GM21515 (cell line): ENCODE results near the gene HTT.

ENCODE experiments used
- ATAC-seq: cut with Tn5 transposase; IDR thresholded peaks from one replicate; pipeline ENCODE4 v1.9.1; 2021; ENCODE audit not compliant: unreplicated experiment

HTT gene

GRCh38 chr4:3257556-3258482, 183.3 kb downstream of the HTT start:
- no peak for ATAC-seq

DNA sequence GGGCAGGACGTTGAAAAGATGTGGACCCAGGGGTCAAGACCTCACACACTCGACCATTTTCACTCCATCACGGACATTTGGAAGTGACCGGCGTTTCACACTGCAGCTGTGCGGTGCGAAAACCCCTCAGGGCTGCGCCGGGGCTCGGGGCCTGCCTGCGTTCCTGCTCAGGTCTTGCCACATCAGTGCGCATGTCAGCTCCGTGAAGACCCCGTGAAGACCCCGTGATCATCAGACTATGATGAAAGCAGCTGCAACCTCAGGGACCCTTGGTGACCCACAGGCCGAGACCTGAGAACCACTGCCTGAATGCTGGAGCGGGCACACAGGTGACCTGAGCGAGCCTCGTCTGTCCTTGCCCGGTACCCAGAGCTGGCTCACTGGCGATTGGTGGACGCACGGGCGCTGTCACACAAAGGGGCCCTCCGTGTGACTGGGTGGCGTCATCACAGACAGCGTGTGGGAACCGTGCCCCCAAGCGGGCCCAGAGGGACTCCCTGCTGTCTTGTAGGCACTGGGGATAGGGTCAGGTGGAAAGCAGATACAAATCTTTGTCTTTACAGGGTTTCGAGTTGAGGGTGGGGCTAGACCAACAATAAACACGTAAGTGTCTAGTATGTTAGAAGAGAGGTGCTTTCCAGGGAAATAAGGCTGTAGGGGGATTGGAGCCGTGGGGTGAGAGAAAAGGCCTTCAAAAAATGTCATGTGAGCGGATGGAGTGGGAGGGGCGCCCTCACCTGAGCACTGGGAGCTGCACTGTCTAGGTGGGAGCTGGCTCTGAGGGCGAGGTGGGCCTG, 187.1 kb downstream of the HTT start:
- no peak for ATAC-seq

DNA sequence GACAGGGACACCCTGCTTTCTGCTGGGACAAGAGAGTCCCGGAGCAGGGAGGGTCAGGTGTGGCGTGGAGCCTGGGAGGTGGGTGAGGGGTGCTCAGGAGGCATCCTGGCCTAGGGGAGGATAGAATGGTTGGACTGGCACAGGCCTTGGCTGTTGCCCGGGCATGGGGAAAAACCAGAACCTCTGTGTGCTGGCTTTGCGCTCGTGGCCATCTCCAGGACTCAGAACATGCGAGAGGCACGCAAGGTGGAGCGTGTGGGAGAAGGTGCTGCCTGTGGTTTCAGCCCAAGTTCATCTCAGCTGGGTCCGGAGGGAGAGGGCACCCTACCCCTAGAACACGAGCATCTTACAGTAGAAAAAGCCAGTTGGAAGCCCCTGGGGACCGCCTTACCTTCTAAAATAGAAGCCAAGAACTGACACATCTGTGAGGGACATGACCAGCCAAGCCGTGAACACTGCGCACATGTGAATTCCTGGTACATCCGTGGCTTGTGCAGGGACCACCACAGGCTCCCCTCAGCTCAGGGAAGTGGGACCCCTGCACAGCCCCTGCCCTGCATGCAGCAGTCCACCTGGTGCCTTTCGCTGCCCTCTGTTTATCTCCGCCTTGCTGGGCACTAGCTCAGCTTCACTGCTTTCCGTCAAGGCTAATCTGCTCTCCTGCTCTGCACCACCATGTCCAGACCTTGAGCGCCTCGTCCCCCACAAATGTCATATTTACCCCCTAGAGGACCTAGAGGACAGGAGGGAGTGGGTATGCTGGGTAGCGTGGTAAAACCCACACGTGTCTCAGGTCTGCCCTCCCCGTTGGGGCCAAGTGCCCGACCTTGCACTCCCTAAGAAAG, 187.9 kb downstream of the HTT start:
- ATAC-seq, result no peak

DNA sequence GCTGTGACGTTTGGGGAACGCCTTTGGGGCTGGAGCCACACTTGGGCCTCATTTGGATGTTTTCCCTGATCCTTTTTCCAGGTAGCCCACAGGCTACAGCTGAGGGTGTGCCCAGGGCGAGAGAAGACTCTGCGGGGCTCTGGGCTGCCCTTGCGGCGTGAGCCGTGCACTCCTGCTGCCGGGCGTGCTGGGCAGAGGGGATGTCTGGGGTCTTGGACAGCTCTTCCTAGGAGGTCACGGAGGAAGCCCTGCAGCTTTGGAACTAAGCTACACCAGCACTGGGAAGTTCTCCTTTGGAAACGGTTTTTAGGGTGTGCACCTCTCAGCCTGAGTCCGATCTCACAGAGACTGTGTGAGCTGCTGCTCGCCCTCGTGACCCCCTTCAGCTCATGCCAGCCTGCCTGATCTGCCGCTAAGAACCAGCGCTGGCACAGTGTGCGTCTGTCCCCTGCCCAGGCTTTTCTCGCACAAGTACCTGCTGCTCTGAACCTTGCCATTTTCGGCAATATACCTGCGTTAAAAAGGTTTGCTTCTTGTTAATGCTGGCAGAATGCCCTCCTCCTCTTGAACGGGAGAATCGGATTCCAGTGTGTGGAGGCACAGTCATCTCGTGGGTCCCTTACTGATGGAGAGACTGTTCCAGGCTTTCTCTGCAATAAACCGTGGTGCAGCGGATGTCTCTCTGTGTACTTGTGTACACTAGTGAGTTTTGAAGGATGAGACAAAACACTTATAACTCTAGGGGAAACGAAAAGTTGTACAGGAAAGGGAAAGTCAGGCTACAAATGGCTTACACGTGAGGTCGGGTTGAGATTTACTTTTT, 188.8 kb downstream of the HTT start:
- no peak for ATAC-seq

GRCh38 chr4:3263876-3264193, 189.4 kb downstream of the HTT start:
- ATAC-seq, result no peak

GRCh38 chr4:3266076-3266475, 191.6 kb downstream of the HTT start:
- ATAC-seq, result no peak

- no peak for ATAC-seq
These were observed 193.3 kb downstream of the HTT start for GRCh38 chr4:3267576-3268394.

GRCh38 chr4:3268395-3269104, 194.1 kb downstream of the HTT start:
- no peak for ATAC-seq

DNA sequence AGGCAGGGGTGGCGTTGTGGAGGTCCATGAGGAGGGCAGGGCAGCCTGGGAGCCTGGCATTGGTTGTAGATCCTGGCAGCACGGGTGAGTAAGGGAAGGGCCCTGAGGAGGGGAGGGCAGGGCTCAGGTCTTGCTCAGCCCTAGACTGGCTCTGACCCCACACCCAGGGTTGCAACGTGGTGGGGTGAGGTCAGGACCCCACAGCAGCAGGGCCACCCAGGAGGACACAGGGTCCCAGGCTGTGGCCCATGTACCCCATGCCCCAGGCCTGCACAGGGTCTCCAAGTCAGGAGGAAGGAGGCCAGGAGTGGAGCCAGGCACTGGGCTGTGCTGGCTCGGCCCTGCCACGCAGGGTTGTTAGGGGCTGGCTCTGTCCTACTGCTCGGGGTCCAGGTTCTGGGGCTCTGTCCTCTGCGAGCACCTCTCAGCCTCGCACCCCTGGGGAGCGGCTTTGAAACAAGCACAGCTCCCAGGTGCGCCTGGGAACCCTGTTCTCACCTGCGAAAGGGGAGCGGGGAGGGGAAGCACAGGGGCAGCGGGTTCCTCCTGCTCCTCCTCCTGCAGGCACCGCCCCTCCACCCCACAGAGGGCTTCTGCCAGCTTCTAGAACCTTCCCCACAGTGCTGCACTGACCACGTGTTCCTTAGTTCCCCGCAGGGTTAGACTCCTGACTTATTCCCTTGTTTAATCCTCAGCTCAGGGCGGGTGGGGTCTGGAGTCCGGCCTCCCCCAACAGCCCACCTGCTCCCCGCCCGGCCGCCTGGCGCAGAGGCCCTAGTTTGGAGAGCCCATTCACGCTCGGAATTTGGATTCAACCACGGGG, 194.8 kb downstream of the HTT start:
- no peak for ATAC-seq

- no peak for ATAC-seq
These were observed 195.6 kb downstream of the HTT start for GRCh38 chr4:3269991-3270611.

- ATAC-seq, result no peak
These were observed 196.7 kb downstream of the HTT start for GRCh38 chr4:3271131-3271530.

GRCh38 chr4:3276986-3277385, 202.5 kb downstream of the HTT start:
- ATAC-seq, result no peak

DNA sequence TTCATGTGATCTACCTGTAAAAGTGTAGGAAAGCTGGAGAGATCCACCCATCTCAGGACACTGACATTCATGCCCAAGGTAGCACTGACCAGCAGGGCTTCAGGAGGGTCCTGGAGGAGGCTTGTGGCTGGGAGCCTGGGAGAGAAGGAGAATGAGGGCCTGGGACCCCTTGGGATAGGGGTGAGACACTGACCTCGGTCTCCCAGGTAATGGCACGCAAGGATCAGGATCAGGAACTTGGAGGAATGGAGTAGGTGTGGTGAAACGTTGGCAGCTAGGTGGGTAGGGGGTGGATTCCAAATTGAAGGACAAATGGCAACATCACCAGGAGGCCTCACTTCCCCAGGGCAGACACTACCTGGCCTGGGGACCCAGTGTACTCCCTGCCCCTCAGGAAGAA, 206.0 kb downstream of the HTT start:
- no peak for ATAC-seq

GRCh38 chr4:3283483-3283882, 209.0 kb downstream of the HTT start:
- ATAC-seq, result no peak

GRCh38 chr4:3283916-3284315, 209.4 kb downstream of the HTT start:
- no peak for ATAC-seq

DNA sequence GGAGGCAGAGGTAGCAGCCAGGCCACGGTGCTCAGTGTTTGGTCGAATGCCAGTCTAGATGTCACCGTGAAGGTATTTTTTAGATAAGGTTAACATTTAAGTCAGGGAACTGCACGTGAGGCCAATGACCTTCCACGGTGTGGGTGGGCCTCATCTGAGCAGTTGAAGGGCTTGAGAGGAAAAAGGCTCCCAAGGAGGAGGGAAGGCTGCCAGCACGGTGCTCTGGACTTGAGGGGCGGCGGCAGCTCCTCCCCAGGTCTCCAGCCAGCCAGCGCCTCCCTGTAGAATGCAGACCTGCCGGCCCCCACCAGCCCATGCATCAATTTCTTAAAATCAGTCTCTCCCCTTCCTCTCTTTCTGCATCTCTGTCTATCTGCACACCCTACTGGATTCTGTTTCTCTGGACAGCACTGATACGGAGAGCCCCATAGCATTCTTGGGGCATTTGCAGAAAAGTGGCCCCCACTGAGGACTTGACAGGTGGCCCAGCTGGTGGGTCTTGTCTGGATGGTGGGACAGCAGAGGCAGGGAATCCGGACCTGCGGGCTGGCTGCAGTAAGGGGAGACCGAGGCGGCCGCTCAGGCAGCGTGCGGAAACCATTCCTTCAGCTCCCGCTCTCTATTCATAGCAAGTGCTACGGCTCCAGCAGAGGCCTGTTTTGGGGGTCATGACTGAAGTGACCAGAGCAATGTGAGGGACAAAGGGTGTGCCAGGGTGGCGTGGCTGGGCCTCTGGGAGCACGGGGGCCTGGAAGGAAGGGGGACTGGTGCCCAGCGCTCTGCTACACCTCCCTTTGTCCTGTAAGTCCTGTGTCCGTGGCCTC, 210.5 kb downstream of the HTT start:
- no peak for ATAC-seq
